BE2C (cell line): ENCODE measurements around the gene BPI.
A peak's percentile ranks its signal among the peaks of the same experiment; 100 is the strongest.

Source experiments
- DNase-seq: peaks from one replicate; pipeline ENCODE4 v3.0.0-alpha.2; 2020
- H3K27me3 ChIP-seq: fragments of 250-450 bp; sonication (Bioruptor Pico); 2 replicates; pipeline ENCODE4 v1.5.1; 2020; ENCODE audit warnings: mild to moderate bottlenecking
- H3K36me3 ChIP-seq: fragments of 250-450 bp; sonication (Bioruptor Pico); 2 replicates; pipeline ENCODE4 v1.5.1; 2020; ENCODE audit warnings: mild to moderate bottlenecking
- H3K4me1 ChIP-seq: fragments of 250-450 bp; sonication (Bioruptor Pico); 2 replicates; pipeline ENCODE4 v1.5.1; 2020
- H3K4me3 ChIP-seq: 2 replicates; pipeline ENCODE4 v1.5.1; 2011; ENCODE audit warnings: low read depth, low read length
- H3K9me3 ChIP-seq: fragments of 250-450 bp; sonication (Bioruptor Pico); 2 replicates; pipeline ENCODE4 v1.5.1; 2020
- TF ChIP-seq, protein P1 (sequence below): IDR thresholded peaks from 2 replicates; pipeline ENCODE4 v1.5.1; 2012; ENCODE audit warnings: mild to moderate bottlenecking, low read depth, low read length

Gene BPI

DNA sequence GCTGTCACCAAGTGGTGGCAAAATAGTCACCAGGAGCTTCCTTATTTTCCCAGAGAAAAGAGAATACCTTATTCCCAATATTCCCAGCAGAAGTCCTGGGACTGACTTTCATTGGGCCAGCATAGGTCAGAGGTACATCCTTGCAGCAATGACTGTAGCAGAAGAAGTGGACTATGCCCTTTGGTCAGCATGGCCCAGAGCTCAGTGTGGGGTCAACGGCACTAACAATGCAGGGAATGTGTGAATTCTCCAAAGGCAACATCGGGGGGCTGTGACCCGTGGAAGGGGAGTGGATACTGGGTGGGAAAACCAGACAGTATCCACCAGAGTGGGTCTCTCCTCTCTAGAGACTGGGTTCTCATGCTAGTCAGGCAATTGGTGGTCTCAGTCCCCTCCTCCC lies 26.7 kb downstream of the BPI start:
- no peaks in the 10 kb centered on the region for H3K27me3 ChIP-seq
- DNase-seq, result no peak
- H3K36me3 ChIP-seq, result no peaks in the 10 kb centered on the region
- H3K4me1 ChIP-seq, result no peaks in the 10 kb centered on the region
- no peaks in the 10 kb centered on the region for H3K9me3 ChIP-seq
- no peak overlapping the region for H3K4me3 ChIP-seq
- TF ChIP-seq, protein P1, sequence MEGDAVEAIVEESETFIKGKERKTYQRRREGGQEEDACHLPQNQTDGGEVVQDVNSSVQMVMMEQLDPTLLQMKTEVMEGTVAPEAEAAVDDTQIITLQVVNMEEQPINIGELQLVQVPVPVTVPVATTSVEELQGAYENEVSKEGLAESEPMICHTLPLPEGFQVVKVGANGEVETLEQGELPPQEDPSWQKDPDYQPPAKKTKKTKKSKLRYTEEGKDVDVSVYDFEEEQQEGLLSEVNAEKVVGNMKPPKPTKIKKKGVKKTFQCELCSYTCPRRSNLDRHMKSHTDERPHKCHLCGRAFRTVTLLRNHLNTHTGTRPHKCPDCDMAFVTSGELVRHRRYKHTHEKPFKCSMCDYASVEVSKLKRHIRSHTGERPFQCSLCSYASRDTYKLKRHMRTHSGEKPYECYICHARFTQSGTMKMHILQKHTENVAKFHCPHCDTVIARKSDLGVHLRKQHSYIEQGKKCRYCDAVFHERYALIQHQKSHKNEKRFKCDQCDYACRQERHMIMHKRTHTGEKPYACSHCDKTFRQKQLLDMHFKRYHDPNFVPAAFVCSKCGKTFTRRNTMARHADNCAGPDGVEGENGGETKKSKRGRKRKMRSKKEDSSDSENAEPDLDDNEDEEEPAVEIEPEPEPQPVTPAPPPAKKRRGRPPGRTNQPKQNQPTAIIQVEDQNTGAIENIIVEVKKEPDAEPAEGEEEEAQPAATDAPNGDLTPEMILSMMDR, result no peak

DNA sequence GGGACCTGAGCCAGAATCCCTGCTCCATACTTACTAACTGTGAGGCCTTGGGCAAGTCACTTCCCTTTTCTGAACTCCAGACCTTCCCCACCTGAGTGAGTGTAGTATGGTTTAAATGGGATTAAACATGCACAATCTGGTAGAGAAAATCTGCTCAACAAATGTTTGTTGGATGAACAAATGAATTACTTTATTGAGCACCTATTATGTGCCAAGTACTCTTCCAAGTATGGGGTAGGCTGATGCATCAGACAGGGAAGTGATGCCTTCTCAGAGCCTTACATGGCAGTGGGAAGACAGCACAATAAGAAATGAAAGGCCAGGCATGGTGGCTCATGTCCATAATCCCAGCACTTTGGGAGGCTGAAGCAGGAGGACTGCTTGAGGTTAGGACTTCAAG lies 27.3 kb downstream of the BPI start:
- no peak overlapping the region for H3K4me3 ChIP-seq
- DNase-seq, result no peak
- H3K9me3 ChIP-seq, result no peaks in the 10 kb centered on the region
- H3K36me3 ChIP-seq, result no peaks in the 10 kb centered on the region
- TF ChIP-seq, protein P1, result no peak
- no peaks in the 10 kb centered on the region for H3K27me3 ChIP-seq
- H3K4me1 ChIP-seq, result no peaks in the 10 kb centered on the region

DNA sequence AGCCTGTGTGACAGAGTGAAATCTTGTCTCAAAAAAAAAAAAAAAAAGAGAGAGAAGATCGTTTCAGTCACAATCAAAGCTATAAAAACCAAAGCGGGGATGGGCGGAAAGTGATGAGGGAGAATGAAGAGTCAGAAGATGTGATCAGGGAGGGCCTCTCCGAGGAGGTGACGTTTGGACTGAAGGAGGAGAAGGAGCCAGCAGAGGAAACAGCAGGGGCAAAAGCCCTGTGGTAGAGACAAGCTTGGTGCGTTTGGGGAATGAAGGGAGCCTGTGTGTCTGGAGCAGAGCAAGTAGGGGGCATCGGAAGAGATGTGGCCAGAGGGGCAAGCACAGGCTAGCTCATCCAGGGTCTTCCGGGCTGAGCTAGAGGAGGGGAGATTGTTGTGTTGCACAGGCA lies 27.9 kb downstream of the BPI start:
- no peaks in the 10 kb centered on the region for H3K4me1 ChIP-seq

DNA sequence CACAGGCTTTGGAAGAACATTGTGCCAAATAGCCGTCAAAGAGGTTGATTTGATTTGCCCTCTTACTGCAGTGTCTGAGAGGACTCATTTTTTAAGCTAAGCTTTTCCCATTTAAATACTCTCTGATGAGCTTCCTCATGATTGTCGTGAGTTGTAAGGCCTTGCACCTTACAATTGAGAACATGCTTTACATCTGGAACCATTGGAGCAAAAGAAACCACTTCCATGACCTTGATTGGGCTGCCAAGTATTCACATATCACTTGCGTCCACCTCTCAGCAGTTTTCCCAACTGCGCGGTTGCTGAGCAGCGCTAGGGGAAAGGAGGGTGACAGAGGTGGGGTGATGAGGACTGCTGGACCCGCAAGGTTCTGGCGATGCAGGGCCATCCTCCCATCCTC lies 30.1 kb downstream of the BPI start:
- no peaks in the 10 kb centered on the region for H3K4me1 ChIP-seq
- no peaks in the 10 kb centered on the region for H3K9me3 ChIP-seq
- H3K36me3 ChIP-seq, result no peaks in the 10 kb centered on the region
- DNase-seq, result no peak
- TF ChIP-seq, protein P1, result no peak
- no peak overlapping the region for H3K4me3 ChIP-seq
- no peaks in the 10 kb centered on the region for H3K27me3 ChIP-seq

More for the DNA sequence above, 27.9 kb downstream of the BPI start:
- Histone ChIP-seq H3K9me3 (no peaks in the 10 kb centered on the region), H3K36me3 (no peaks in the 10 kb centered on the region), H3K27me3 (no peaks in the 10 kb centered on the region), H3K4me3 (no peak overlapping the region)
- no peak for DNase-seq
- TF ChIP-seq, protein P1, result no peak

DNA sequence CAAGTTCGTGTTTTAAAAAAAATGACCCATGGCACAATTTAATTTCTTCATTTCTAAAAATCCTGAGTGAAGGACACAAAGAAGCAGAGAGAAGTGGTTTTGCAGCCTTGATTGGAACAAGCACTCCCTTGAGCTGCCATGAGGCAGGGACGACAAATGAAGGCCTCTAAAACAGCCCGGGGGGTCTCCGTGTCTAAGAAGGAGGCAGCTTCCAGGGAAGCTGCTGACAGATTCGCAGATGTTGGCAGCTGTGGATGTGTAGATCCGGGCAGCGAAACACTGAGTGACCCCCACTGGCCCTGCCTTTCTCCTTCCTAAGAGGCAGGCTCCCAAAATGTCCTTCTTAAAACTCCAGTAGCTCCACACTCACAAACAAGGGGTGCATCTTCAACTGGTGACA lies 32.8 kb downstream of the BPI start:
- H3K36me3 ChIP-seq, result no peaks in the 10 kb centered on the region
- TF ChIP-seq, protein P1, result no peak
- H3K27me3 ChIP-seq, result no peaks in the 10 kb centered on the region
- DNase-seq, result no peak
- no peaks in the 10 kb centered on the region for H3K4me1 ChIP-seq
- H3K4me3 ChIP-seq, result no peak overlapping the region
- no peaks in the 10 kb centered on the region for H3K9me3 ChIP-seq

DNA sequence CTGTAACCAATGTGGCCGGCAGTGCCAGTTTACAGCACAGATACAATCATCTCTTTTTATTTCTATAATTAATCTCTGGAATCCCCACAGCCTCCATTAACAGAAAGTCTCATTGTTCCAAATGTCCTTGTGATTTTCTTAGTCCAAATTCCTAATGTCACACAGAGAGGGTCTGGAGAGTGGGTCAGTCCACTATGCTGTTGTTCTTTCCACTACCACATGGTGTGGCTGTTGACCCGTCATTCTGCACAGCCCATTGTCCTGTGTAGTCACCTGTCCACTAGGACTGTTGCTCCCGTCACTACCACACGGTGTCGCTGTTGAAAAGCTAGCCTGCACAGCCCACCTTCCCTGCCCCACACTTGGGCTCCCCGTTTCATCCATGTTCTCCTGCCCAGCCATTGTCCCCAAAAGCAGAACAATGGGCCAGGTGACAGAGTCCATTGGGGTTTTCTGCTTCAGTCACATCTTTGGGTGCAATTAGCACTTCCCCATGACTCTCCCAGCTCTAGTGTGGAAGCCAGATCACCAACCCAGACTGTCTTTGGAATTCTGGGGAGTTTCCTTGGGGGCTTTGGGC lies 33.7 kb downstream of the BPI start:
- H3K27me3 ChIP-seq, result no peaks in the 10 kb centered on the region
- DNase-seq, result peak; percentile 75
- H3K36me3 ChIP-seq, result no peaks in the 10 kb centered on the region
- TF ChIP-seq, protein P1, result peak; percentile 94
- no peaks in the 10 kb centered on the region for H3K9me3 ChIP-seq
- no peaks in the 10 kb centered on the region for H3K4me1 ChIP-seq
- H3K4me3 ChIP-seq, result no peak overlapping the region
